HG03442 (cell line): ENCODE results near the gene ZNF431.
"Not testable (repeated sequence)": the region's sequence is repeated elsewhere in the genome, so short reads cannot be mapped to it uniquely, and the experiment has no call there.

ENCODE experiments used
- ATAC-seq: cut with Tn5 transposase; IDR thresholded peaks from one replicate; pipeline ENCODE4 v1.9.1; 2021; ENCODE audit warnings: mild to moderate bottlenecking, moderate library complexity; ENCODE audit not compliant: unreplicated experiment

The ZNF431 gene

GRCh38 chr19:21143854-21144253, 2.0 kb downstream of the ZNF431 start:
- no peak for ATAC-seq

- no peak for ATAC-seq
These were observed 5.7 kb downstream of the ZNF431 start for GRCh38 chr19:21147540-21147939.

GRCh38 chr19:21148681-21149080, 6.8 kb downstream of the ZNF431 start:
- ATAC-seq: no peak

GRCh38 chr19:21149877-21150276, 8.0 kb downstream of the ZNF431 start:
- no peak for ATAC-seq

GRCh38 chr19:21151460-21151859, 9.6 kb downstream of the ZNF431 start:
- no peak for ATAC-seq

- ATAC-seq: no peak
These were observed 16.8 kb downstream of the ZNF431 start for GRCh38 chr19:21158523-21159135.

- ATAC-seq: no peak
These were observed 22.7 kb downstream of the ZNF431 start for GRCh38 chr19:21164541-21164940.

GRCh38 chr19:21166436-21166835, 24.6 kb downstream of the ZNF431 start:
- no peak for ATAC-seq

GRCh38 chr19:21197590-21198295, 55.9 kb downstream of the ZNF431 start:
- no peak for ATAC-seq

GRCh38 chr19:21202865-21203494, 61.1 kb downstream of the ZNF431 start:
- no peak for ATAC-seq

- no peak for ATAC-seq
These were observed 68.3 kb downstream of the ZNF431 start for GRCh38 chr19:21210037-21210621.

GRCh38 chr19:21221693-21222092, 79.9 kb downstream of the ZNF431 start:
- no peak for ATAC-seq

- ATAC-seq: not testable (repeated sequence)
These were observed 88.1 kb downstream of the ZNF431 start for GRCh38 chr19:21229938-21230337.

- no peak for ATAC-seq
These were observed 91.9 kb downstream of the ZNF431 start for GRCh38 chr19:21233691-21234090.

GRCh38 chr19:21236751-21237150, 94.9 kb downstream of the ZNF431 start:
- ATAC-seq: not testable (repeated sequence)

- ATAC-seq: no peak
These were observed 96.8 kb downstream of the ZNF431 start for GRCh38 chr19:21238670-21239069.
